Mammary epithelial cell (primary cell): Measurements from ENCODE around the gene CD151.

ENCODE experiments used
- CTCF ChIP-seq, 2 donors: IDR thresholded peaks in 1 of 2; conservative IDR thresholded peaks in 1 of 2; 2 replicates each; pipeline ENCODE4 v1.5.1; 2011 to 2012; ENCODE audit warnings: inconsistent platforms in 2 of 2, low read length in 2 of 2, mild to moderate bottlenecking in 2 of 2, control low read depth in 1 of 2, low read depth in 1 of 2; ENCODE audit not compliant: insufficient read depth in 1 of 2; ENCODE audit errors: extremely low read depth in 1 of 2
- EZH2 ChIP-seq: IDR thresholded peaks from 2 replicates; pipeline ENCODE4 v1.6.1; 2012; ENCODE audit warnings: low read length, inconsistent platforms, borderline replicate concordance

GRCh38 chr11:842370-843002, 9.7 kb downstream of the CD151 start, which contains the start of the genes POLR2L and TSPAN4:
- TF ChIP-seq CTCF (conservative IDR thresholded peaks at IDR 0.05 in 1 of 2, IDR thresholded peaks at IDR 0.05 in 1 of 2; ENCODE audit: extremely low read depth in 1 of 2, insufficient read depth in 1 of 2, low read depth in 1 of 2, low read length in 2 of 2) (no peak), EZH2 (no peak)
